Activated CD4-positive, alpha-beta T cell treated with anti-CD3 and anti-CD28 coated beads for 36 hours (primary cell): ENCODE data around the gene PLA2G4F. TPM values are rescaled to one million over a fixed set of nuclear protein-coding genes. Genes with fewer than 3 reads are reported as not detected.

Experiments used
- ATAC-seq: fragments of 200-7000 bp; cut with Tn5 transposase; one replicate; pipeline ENCODE4 v1.10.0; 2021; ENCODE audit warnings: mild to moderate bottlenecking, moderate library complexity
- CTCF ChIA-PET: fragments of 350-600 bp; sonication (Branson Sonifier 250); formaldehyde crosslinking; loops from one replicate; lab custom pipeline; 2021; ENCODE audit warnings: antibody characterized with exemption; lab: Charles Lee
- POLR2A ChIA-PET: fragments of 350-600 bp; sonication (Branson Sonifier 250); formaldehyde crosslinking; loops from one replicate; lab custom pipeline; 2021; ENCODE audit warnings: antibody characterized with exemption, inconsistent platforms; lab: Charles Lee
- DNase-seq: peaks from one replicate; pipeline ENCODE4 v3.0.0-alpha.2; 2020
- H3K27ac Mint-ChIP-seq: one replicate; pipeline ENCODE4 v1.8.0; 2021; ENCODE audit warnings: mixed read lengths
- H3K27me3 Mint-ChIP-seq: one replicate; pipeline ENCODE4 v1.8.0; 2021; ENCODE audit warnings: mixed read lengths
- H3K36me3 Mint-ChIP-seq: one replicate; pipeline ENCODE4 v1.8.0; 2021; ENCODE audit warnings: low read depth, mixed read lengths
- H3K4me1 Mint-ChIP-seq: one replicate; pipeline ENCODE4 v1.8.0; 2021; ENCODE audit warnings: mixed read lengths
- H3K4me3 Mint-ChIP-seq: one replicate; pipeline ENCODE4 v1.8.0; 2021; ENCODE audit warnings: mild to moderate bottlenecking, moderate library complexity, mixed read lengths
- H3K9me3 Mint-ChIP-seq: one replicate; pipeline ENCODE4 v1.8.0; 2021; ENCODE audit warnings: low read depth, mixed read lengths
- intact Hi-C, 2 experiments: fragments of 100-400 bp; cut with DNase I in 1 of 2; cut with micrococcal nuclease in 1 of 2; formaldehyde crosslinking; loops; one replicate each; pipeline versions ENCODE4 v1.14.2 to v1.15.1; 2022 to 2024; cut with DNase I, micrococcal nuclease
- total RNA-seq, 2 experiments: library from RNA; stranded (reverse); gene quantifications; one replicate each; pipeline ENCODE4 v1.2.3, GENCODE V29; 2021

Gene PLA2G4F
- total RNA-seq, 2 experiments from 2014 or later: not detected

GRCh38 chr15:42163947-42164550 is 7.6 kb upstream of the PLA2G4F start:
- CTCF ChIA-PET: interaction anchor here (0.6 to 1.7 kb wide), 5 partner anchors 11 to 619 kb away, joined by 3 read pairs; no protein-coding TSS in a partner anchor
- H3K36me3 Mint-ChIP-seq: peaks cover 40% of the 10 kb centered on the region
- H3K27me3 Mint-ChIP-seq: no peaks in the 10 kb centered on the region
- intact Hi-C loops: no loop called here
- no peaks in the 10 kb centered on the region for H3K4me1 Mint-ChIP-seq
- POLR2A ChIA-PET: no interaction called here
- no peaks in the 10 kb centered on the region for H3K9me3 Mint-ChIP-seq
- DNase-seq (no peak), ATAC-seq (no peak)
- H3K4me3 Mint-ChIP-seq: no peak overlapping the region
- no peak overlapping the region for H3K27ac Mint-ChIP-seq

- H3K4me3 Mint-ChIP-seq: no peak overlapping the region
- intact Hi-C loops: no loop called here
- no peak overlapping the region for H3K27ac Mint-ChIP-seq
- POLR2A ChIA-PET: no interaction called here
- no peak for DNase-seq
- CTCF ChIA-PET: interaction anchor here (0.6 kb wide), 1 partner anchor 620 kb away, joined by 3 read pairs; no protein-coding TSS in a partner anchor
- H3K4me1 Mint-ChIP-seq: no peaks in the 10 kb centered on the region
- H3K27me3 Mint-ChIP-seq: no peaks in the 10 kb centered on the region
- ATAC-seq: no peak
- peaks cover 44% of the 10 kb centered on the region for H3K36me3 Mint-ChIP-seq
- H3K9me3 Mint-ChIP-seq: no peaks in the 10 kb centered on the region
Observed at GRCh38 chr15:42163291-42163690, 6.9 kb upstream of the PLA2G4F start.

- Mint-ChIP-seq H3K27ac (no peak overlapping the region), H3K36me3 (peaks cover 22% of the 10 kb centered on the region), H3K4me3 (no peak overlapping the region), H3K27me3 (no peaks in the 10 kb centered on the region), H3K4me1 (no peaks in the 10 kb centered on the region), H3K9me3 (no peaks in the 10 kb centered on the region)
- intact Hi-C loops: no loop called here
- ChIA-PET POLR2A (no interaction called here), CTCF (no interaction called here)
- DNase-seq (no peak), ATAC-seq (no peak)
Observed at GRCh38 chr15:42160136-42160535, 3.7 kb upstream of the PLA2G4F start.

GRCh38 chr15:42159381-42160015 is 3.1 kb upstream of the PLA2G4F start:
- H3K4me1 Mint-ChIP-seq: no peaks in the 10 kb centered on the region
- ChIA-PET POLR2A (no interaction called here), CTCF (interaction anchor here (0.6 kb wide), 1 partner anchor 386 kb away, joined by 4 read pairs; no protein-coding TSS in a partner anchor)
- no peaks in the 10 kb centered on the region for H3K27me3 Mint-ChIP-seq
- DNase-seq: no peak
- no peak overlapping the region for H3K4me3 Mint-ChIP-seq
- H3K9me3 Mint-ChIP-seq: no peaks in the 10 kb centered on the region
- intact Hi-C loops: loop anchor here in 1 of 2 experiments (10.0 kb wide), 1 partner anchor 225 kb away; no protein-coding TSS in a partner anchor
- H3K27ac Mint-ChIP-seq: no peak overlapping the region
- no peak for ATAC-seq
- peaks cover 20% of the 10 kb centered on the region for H3K36me3 Mint-ChIP-seq

- Mint-ChIP-seq H3K27me3 (no peaks in the 10 kb centered on the region), H3K4me3 (no peak overlapping the region), H3K9me3 (no peaks in the 10 kb centered on the region), H3K4me1 (no peaks in the 10 kb centered on the region), H3K27ac (no peak overlapping the region), H3K36me3 (peaks cover 20% of the 10 kb centered on the region)
- ATAC-seq (no peak), DNase-seq (no peak)
- ChIA-PET POLR2A (no interaction called here), CTCF (no interaction called here)
- intact Hi-C loops: loop anchor here in 1 of 2 experiments (10.0 kb wide), 1 partner anchor 226 kb away; no protein-coding TSS in a partner anchor
Observed at GRCh38 chr15:42158941-42159340, 2.5 kb upstream of the PLA2G4F start.

GRCh38 chr15:42157981-42158765 is 1.7 kb upstream of the PLA2G4F start:
- ChIA-PET POLR2A (no interaction called here), CTCF (no interaction called here)
- Mint-ChIP-seq H3K36me3 (peaks cover 17% of the 10 kb centered on the region), H3K27ac (peak overlapping the region; percentile 17), H3K4me1 (no peaks in the 10 kb centered on the region), H3K27me3 (no peaks in the 10 kb centered on the region), H3K4me3 (no peak overlapping the region), H3K9me3 (no peaks in the 10 kb centered on the region)
- intact Hi-C loops: loop anchor here in 1 of 2 experiments (10.0 kb wide), 1 partner anchor 227 kb away; no protein-coding TSS in a partner anchor
- no peak for ATAC-seq
- DNase-seq: no peak

GRCh38 chr15:42157381-42157780 is 945 bp upstream of the PLA2G4F start:
- no peak overlapping the region for H3K4me3 Mint-ChIP-seq
- ATAC-seq (no peak), DNase-seq (no peak)
- H3K36me3 Mint-ChIP-seq: peaks cover 13% of the 10 kb centered on the region
- no peaks in the 10 kb centered on the region for H3K9me3 Mint-ChIP-seq
- H3K27ac Mint-ChIP-seq: no peak overlapping the region
- no peaks in the 10 kb centered on the region for H3K4me1 Mint-ChIP-seq
- ChIA-PET POLR2A (no interaction called here), CTCF (no interaction called here)
- intact Hi-C loops: loop anchor here in 1 of 2 experiments (10.0 kb wide), 1 partner anchor 227 kb away; no protein-coding TSS in a partner anchor
- no peaks in the 10 kb centered on the region for H3K27me3 Mint-ChIP-seq

GRCh38 chr15:42155546-42156242 is 742 bp downstream of the PLA2G4F start:
- ATAC-seq (no peak), DNase-seq (no peak)
- H3K27ac Mint-ChIP-seq: no peak overlapping the region
- ChIA-PET POLR2A (no interaction called here), CTCF (interaction anchor here (0.6 kb wide), 1 partner anchor 617 kb away, joined by 3 read pairs; no protein-coding TSS in a partner anchor)
- intact Hi-C loops: loop anchor here in 1 of 2 experiments (10.0 kb wide), 1 partner anchor 229 kb away; no protein-coding TSS in a partner anchor
- H3K27me3 Mint-ChIP-seq: no peaks in the 10 kb centered on the region
- H3K9me3 Mint-ChIP-seq: no peaks in the 10 kb centered on the region
- no peak overlapping the region for H3K4me3 Mint-ChIP-seq
- peaks cover 13% of the 10 kb centered on the region for H3K36me3 Mint-ChIP-seq
- H3K4me1 Mint-ChIP-seq: no peaks in the 10 kb centered on the region

- CTCF ChIA-PET: no interaction called here
- Mint-ChIP-seq H3K4me3 (no peak overlapping the region), H3K9me3 (no peaks in the 10 kb centered on the region), H3K36me3 (peaks cover 12% of the 10 kb centered on the region), H3K27me3 (no peaks in the 10 kb centered on the region), H3K27ac (no peak overlapping the region), H3K4me1 (no peaks in the 10 kb centered on the region)
- intact Hi-C loops: loop anchor here in 1 of 2 experiments (10.0 kb wide), 1 partner anchor 230 kb away; no protein-coding TSS in a partner anchor
- POLR2A ChIA-PET: no interaction called here
- DNase-seq (no peak), ATAC-seq (no peak)
Observed at GRCh38 chr15:42154956-42155355, 1.5 kb downstream of the PLA2G4F start.

- no peak overlapping the region for H3K4me3 Mint-ChIP-seq
- intact Hi-C loops: loop anchor here in 1 of 2 experiments (10.0 kb wide), 1 partner anchor 230 kb away; no protein-coding TSS in a partner anchor
- CTCF ChIA-PET: interaction anchor here (0.7 to 0.8 kb wide), 2 partner anchors 17 to 231 kb away, joined by 3 to 4 read pairs; no protein-coding TSS in a partner anchor
- H3K9me3 Mint-ChIP-seq: no peaks in the 10 kb centered on the region
- H3K27ac Mint-ChIP-seq: no peak overlapping the region
- no peaks in the 10 kb centered on the region for H3K4me1 Mint-ChIP-seq
- POLR2A ChIA-PET: no interaction called here
- ATAC-seq (no peak), DNase-seq (no peak)
- peaks cover 6% of the 10 kb centered on the region for H3K36me3 Mint-ChIP-seq
- H3K27me3 Mint-ChIP-seq: no peaks in the 10 kb centered on the region
Observed at GRCh38 chr15:42154212-42154941, 2.1 kb downstream of the PLA2G4F start.
